HepG2 (cell line): ENCODE measurements around the gene ZNF618. TPM values are rescaled to one million over a fixed set of nuclear protein-coding genes. Genes with fewer than 3 reads are reported as not detected.

ENCODE experiments used
- CCAR2 ChIP-seq: fragments of 200-400 bp; formaldehyde crosslinking; optimal IDR thresholded peaks from 2 replicates; pipeline ENCODE3; 2018; ENCODE audit warnings: low read depth, mild to moderate bottlenecking, low read length, moderate library complexity
- DNMT3B ChIP-seq: conservative IDR thresholded peaks from 2 replicates; pipeline ENCODE4 v1.6.1; 2016; ENCODE audit warnings: missing biosample characterization, control low read depth
- HCFC1 ChIP-seq: fragments of 150-350 bp; IDR thresholded peaks from 2 replicates; pipeline ENCODE4 v1.6.1; 2014; ENCODE audit warnings: low read depth, low read length
- JDP2 ChIP-seq: sonication (generic); formaldehyde crosslinking; IDR thresholded peaks from 2 replicates; pipeline ENCODE4 v1.8.1; 2022; ENCODE audit warnings: missing genetic modification reagents, borderline replicate concordance
- PITX1 ChIP-seq: sonication (generic); formaldehyde crosslinking; IDR thresholded peaks from 2 replicates; pipeline ENCODE4 v1.5.1; 2020; ENCODE audit warnings: mild to moderate bottlenecking, missing genetic modification reagents
- RXRB ChIP-seq: IDR thresholded peaks from 2 replicates; pipeline ENCODE4 v1.6.1; 2016; ENCODE audit warnings: borderline replicate concordance, missing genetic modification reagents, missing compliant biosample characterization
- ZFX ChIP-seq: sonication (generic); formaldehyde crosslinking; IDR thresholded peaks from 2 replicates; pipeline ENCODE4 v1.4.0; 2020; ENCODE audit warnings: mild to moderate bottlenecking, low read depth, missing genetic modification reagents, moderate library complexity
- ZNF317 ChIP-seq: sonication (generic); formaldehyde crosslinking; IDR thresholded peaks from 2 replicates; pipeline ENCODE4 v1.5.0; 2020; ENCODE audit warnings: mild to moderate bottlenecking, missing genetic modification reagents
- polyA plus RNA-seq, 8 experiments: library from polyadenylated mRNA; depleted of rRNA in 3 of 8; stranded (reverse) in 7 of 8; unstranded in 1 of 8; fragments of >200 nt; fragmentation: Illumina TruSeq in 4 of 8; extraction: Trizol in 4 of 8; gene quantifications; 2 replicates each; pipeline versions ENCODE4 v1.2.1 to v1.2.3, GENCODE V29; 2011 to 2016; ENCODE audit warnings: low read depth in 4 of 8, missing spikeins in 1 of 8, mixed read lengths in 1 of 8; ENCODE audit not compliant: insufficient read depth in 1 of 8
- total RNA-seq, 5 experiments: library from RNA; depleted of rRNA; stranded (reverse); fragments of >200 nt; fragmentation: Illumina TruSeq; extraction: Trizol; gene quantifications; 2 replicates each; pipeline ENCODE4 v1.2.3, GENCODE V29; 2016; ENCODE audit warnings: low read depth in 1 of 5
- TF ChIP-seq, protein P1 (sequence below): sonication (generic); formaldehyde crosslinking; IDR thresholded peaks from 2 replicates; pipeline ENCODE4 v1.4.0; 2020; ENCODE audit warnings: missing genetic modification reagents, borderline replicate concordance
- TF ChIP-seq, protein P2 (sequence below): fragments of 450-650 bp; IDR thresholded peaks from 2 replicates; pipeline ENCODE4 v1.6.1; 2017
- TF ChIP-seq, protein P3 (sequence below): sonication (generic); formaldehyde crosslinking; IDR thresholded peaks from 2 replicates; pipeline ENCODE4 v1.8.1; 2023; ENCODE audit warnings: mild to moderate bottlenecking, missing genetic modification reagents
- TF ChIP-seq, protein P4 (sequence below): sonication (generic); formaldehyde crosslinking; IDR thresholded peaks from 2 replicates; pipeline ENCODE4 v1.4.0; 2020; ENCODE audit warnings: mild to moderate bottlenecking, missing genetic modification reagents

The ZNF618 gene
- total and polyA plus RNA-seq, 2 of the 13 experiments (the other 11 are each of a cell fraction or from before 2014, with no cell fraction given), result 0.07 TPM

DNA sequence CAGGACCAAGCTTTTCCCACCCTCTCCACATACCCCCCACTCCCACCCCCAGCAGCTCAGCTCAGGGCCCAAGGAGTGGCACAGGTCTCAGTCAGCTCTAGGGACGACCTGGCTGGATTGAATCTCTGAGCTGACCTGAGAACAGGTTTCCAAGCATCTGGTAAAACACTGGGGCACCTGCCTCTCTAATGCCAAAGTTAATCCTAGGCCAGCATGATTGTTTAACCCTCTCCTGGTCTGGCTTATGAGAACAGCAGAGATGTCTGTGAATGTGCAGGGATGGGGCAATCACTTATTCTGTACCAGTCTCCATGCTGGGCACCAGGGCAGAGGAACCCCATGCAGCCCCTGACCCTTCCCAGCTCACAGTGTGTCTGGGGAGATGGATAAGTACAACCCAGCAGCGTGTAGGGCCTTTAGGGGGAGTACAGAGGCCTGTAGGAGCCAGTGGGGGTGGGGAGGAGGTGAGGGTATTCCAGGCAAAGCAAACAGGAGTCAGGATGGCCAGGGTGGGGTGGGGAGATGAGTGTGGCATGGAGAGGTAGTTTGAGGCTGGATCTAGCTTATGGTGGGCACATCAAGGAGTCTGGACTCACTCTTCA lies 223.7 kb downstream of the ZNF618 start (continued):
- TF ChIP-seq, protein P1, sequence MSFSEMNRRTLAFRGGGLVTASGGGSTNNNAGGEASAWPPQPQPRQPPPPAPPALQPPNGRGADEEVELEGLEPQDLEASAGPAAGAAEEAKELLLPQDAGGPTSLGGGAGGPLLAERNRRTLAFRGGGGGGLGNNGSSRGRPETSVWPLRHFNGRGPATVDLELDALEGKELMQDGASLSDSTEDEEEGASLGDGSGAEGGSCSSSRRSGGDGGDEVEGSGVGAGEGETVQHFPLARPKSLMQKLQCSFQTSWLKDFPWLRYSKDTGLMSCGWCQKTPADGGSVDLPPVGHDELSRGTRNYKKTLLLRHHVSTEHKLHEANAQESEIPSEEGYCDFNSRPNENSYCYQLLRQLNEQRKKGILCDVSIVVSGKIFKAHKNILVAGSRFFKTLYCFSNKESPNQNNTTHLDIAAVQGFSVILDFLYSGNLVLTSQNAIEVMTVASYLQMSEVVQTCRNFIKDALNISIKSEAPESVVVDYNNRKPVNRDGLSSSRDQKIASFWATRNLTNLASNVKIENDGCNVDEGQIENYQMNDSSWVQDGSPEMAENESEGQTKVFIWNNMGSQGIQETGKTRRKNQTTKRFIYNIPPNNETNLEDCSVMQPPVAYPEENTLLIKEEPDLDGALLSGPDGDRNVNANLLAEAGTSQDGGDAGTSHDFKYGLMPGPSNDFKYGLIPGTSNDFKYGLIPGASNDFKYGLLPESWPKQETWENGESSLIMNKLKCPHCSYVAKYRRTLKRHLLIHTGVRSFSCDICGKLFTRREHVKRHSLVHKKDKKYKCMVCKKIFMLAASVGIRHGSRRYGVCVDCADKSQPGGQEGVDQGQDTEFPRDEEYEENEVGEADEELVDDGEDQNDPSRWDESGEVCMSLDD (CRISPR knock-in tag), result no peak
- TF ChIP-seq JDP2 (CRISPR knock-in tag) (no peak), ZNF317 (CRISPR knock-in tag) (0 out of 2 replicates have a peak, but pooled peaks have one; percentile 16), PITX1 (CRISPR knock-in tag) (0 out of 2 replicates have a peak, but pooled peaks have one; percentile 15), DNMT3B (CRISPR knock-in tag) (no peak), HCFC1 (no peak), RXRB (CRISPR knock-in tag) (no peak), ZFX (CRISPR knock-in tag) (peak; percentile 48; the same call in 1 of the 2 replicates), CCAR2 (no peak)
- TF ChIP-seq, protein P2, sequence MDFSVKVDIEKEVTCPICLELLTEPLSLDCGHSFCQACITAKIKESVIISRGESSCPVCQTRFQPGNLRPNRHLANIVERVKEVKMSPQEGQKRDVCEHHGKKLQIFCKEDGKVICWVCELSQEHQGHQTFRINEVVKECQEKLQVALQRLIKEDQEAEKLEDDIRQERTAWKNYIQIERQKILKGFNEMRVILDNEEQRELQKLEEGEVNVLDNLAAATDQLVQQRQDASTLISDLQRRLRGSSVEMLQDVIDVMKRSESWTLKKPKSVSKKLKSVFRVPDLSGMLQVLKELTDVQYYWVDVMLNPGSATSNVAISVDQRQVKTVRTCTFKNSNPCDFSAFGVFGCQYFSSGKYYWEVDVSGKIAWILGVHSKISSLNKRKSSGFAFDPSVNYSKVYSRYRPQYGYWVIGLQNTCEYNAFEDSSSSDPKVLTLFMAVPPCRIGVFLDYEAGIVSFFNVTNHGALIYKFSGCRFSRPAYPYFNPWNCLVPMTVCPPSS, result no peak
- TF ChIP-seq, protein P3, sequence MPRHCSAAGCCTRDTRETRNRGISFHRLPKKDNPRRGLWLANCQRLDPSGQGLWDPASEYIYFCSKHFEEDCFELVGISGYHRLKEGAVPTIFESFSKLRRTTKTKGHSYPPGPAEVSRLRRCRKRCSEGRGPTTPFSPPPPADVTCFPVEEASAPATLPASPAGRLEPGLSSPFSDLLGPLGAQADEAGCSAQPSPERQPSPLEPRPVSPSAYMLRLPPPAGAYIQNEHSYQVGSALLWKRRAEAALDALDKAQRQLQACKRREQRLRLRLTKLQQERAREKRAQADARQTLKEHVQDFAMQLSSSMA, result no peak
- TF ChIP-seq, protein P4, sequence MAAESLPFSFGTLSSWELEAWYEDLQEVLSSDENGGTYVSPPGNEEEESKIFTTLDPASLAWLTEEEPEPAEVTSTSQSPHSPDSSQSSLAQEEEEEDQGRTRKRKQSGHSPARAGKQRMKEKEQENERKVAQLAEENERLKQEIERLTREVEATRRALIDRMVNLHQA (CRISPR knock-in tag), result no peak
